Muscle of arm (tissue), 12 donors: ENCODE results near the gene GPR55. TPM values are rescaled to one million over a fixed set of nuclear protein-coding genes. Genes with fewer than 3 reads are reported as not detected.

Experiments used
- DNase-seq: peaks from one replicate; pipeline ENCODE4 v3.0.0-alpha.2; 2013
- polyA plus RNA-seq, 12 donors: library from polyadenylated mRNA; unstranded; fragments of 120-200 nt; gene quantifications; one replicate each; pipeline ENCODE4 v1.2.1, GENCODE V29; 2013; ENCODE audit not compliant: insufficient read length in 12 of 12

Gene GPR55
- polyA plus RNA-seq, 12 donors, result 0.05 to 0.26 (median 0.09) TPM; not detected in 8

DNA sequence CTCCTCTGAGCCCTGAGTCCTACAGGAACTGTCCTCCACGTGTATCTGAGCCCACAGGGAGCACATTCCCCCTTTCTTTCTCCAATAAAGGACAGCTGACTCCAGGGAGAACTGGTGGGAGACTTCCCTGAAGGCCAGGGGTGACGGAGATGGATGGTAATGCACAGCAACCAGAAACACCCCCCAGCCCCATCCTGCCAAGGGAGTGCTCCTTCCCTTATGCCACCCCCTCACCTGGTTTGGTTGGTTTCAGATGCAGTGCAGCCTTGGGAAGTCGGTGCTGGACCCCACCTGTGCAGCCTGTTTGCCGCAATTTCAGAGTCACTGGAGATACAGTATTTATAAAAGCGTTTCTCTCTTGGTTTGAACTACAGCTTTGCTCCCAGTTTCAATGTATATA, 24.0 kb downstream of the GPR55 start:
- no peak for DNase-seq

DNA sequence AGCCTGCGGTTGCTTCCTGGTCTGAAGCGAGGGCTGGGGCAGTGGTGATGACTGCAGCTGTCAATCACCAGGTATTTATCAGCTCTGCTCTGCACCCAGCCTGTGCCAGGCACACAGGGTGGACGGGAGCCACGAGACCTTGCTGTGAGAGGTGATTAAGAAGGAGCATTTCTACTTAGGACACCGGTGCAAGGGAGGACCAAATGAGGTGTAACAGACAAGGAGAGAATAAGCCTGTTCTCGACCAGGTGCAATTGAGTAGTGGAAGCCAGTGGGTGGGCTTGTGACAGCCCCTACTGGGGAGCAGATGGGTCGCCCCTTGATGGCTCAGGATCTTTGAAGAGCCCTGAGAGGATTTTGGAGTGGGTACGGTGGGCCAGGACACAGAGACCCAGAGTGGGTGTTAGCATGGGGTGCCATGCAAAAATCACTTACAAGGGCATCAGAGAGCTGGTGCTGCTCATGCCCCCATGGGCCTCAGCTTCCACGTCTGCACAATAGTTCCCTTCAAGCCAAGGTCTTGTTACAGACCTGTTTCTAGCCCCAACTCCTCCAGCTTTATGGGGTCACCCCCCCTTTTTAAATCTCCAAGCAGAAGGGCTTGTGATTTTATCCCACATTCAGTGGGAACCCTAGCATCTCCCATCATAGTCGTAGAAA, 24.6 kb downstream of the GPR55 start:
- DNase-seq, result no peak

DNA sequence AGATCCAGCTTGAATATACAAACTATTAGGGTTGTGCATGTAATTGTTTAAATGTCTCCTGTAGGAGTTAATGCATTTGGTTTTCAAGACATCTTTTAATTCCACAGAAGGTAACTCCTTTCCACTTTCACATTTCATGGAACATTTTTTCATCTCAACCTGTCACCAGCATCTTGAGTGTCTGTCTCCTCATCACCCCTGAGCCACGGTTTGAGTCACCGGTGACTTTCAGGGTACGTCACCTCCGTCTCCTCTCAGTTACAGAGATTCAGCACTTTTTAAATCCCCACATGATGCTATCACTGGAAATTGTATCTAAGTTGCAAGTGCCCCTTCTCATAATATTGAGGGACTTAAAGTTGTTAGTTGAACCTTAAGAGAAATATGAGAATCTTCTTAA, 25.3 kb downstream of the GPR55 start:
- no peak for DNase-seq

DNA sequence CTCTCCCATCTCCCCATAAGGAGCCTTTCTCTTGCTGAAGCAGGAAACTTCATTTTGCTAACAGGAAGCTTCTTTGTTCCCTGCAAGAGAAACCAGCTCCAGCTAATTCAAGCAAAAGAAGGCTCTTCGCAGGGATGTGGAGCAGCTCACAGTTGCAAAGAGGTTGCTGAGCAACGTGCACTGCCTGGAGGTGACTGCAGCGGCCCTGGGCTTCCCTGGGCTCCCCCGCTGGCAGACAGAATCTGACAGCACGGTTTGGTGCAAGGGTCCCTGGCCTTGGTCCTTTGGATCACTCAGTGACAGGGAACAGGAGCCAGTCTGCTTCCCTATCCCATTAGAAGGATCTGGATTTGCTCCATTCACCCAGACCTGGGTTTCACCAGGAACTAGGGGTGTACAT, 25.8 kb downstream of the GPR55 start:
- no peak for DNase-seq

DNA sequence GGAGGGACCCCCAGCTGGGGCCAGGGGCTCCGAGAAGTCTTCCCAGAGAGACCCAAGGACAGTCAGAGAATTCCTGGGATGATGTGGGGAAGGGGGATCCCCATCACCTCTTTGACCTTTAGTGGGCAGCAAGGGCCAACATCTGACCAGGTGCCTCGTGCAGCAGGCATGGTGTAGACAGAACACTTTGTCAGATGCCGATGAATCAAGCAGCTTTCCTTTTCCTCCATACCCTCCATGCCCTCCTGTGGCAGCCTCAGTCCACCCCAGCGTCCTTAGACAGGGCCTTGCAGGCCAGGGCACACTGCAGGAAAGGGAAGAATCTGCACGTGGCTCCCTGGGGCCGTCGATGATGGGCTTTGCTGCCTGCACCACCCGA, 26.3 kb downstream of the GPR55 start:
- DNase-seq, result no peak

DNA sequence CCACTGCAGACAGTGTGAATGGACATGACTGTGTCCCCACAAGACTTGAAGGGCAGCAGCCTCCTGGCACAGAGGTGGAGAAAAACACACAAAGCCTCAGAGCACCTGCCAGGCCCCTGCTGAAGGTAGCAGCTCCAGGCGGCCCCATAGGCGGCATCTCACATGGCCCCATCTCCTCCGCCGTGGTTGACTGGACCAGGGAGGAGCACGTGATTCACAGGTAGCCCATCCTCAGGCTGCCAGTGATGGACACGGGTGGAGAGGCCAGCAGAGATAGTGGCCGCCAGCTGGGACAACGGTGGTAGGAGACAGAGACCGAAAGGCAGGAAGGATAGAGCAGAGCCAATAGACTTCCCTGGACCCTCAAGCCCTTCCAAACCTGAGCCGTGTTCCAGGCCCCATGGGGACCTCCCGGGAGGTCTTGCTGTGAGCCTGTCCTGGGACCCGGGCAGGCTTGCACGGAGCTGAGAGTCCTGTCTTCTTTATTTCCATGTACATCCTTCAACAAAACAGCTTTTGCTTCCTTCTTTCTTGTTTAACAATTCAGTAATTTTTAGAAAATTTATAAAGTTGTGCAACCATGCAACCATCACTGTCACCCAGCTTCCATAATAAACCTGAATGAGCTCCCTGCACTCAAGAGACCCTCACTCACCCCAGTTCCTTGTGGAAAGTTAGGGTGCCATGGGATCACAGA, 26.9 kb downstream of the GPR55 start:
- no peak for DNase-seq

DNA sequence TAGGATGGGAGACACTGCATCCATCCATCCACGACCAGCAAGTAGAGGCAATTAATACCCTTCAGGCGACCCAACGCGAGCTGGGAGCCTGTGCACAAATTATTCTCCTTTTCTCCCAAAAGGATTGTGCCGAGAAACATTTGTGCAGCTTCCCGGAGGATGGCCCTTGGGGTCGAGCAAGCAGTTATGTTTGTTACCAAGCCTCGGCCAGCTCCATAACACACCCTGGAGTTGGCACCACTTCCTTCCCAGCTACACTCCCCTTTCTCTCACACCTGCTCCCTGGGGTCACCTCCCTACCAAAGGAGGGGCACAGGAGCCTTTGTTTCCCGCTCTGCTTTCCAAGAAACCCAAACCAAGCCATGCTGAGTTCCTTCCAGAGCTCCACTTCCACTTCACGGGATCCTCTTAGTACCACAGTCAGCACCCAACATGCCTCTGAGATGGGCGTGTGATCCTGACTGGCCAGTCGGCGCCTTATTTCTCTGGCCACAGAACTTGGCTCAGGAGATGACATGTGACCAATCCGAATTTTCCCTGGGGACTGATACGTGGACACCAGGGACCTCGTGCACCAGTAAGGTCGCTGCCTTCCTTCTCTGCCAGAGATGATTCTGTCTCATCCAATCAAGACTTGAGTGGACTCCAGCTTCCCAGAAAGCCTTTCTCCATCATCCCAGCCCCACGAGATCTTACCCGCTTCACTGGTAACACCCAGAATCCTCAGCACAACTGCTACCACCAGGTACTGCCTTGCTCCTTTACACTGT, 28.5 kb downstream of the GPR55 start:
- DNase-seq, result no peak

DNA sequence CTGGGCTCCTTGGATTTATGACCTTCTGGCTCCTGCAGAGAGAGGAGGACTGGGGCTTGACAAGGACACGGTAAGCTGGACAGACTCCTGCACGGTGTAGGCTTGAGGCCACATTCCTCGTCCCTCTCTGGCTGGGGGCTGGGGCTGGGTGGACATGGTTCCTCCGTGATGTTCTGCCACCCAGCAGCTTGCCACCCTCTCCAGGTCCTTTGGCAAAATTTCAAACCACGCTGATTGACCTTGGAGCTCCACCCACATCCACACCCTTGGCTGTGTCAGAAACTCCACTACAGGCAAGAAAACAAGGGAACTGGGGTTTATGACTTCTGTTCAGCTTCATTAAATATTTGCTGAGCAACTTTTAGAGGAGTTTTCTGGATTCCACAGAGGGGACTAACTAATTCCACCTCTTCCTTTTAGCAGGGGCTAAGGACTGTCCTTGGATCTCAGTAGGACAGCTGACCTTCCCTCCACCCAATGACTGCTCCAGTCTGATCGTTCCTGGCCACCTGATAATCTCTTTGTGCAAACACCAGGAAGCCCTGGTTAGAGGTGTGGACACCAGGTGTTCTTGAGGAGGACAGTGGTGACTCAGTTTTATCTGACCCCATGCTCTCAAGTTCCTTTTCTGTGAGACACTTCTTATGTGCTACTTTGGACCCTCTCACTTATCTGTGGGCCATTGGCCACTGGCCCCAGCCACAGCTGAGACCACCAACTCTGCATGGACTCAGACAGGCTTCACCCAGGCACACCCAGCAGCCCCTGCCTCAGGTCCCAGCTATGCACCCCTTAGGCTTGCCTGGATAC, 29.3 kb downstream of the GPR55 start:
- no peak for DNase-seq

DNA sequence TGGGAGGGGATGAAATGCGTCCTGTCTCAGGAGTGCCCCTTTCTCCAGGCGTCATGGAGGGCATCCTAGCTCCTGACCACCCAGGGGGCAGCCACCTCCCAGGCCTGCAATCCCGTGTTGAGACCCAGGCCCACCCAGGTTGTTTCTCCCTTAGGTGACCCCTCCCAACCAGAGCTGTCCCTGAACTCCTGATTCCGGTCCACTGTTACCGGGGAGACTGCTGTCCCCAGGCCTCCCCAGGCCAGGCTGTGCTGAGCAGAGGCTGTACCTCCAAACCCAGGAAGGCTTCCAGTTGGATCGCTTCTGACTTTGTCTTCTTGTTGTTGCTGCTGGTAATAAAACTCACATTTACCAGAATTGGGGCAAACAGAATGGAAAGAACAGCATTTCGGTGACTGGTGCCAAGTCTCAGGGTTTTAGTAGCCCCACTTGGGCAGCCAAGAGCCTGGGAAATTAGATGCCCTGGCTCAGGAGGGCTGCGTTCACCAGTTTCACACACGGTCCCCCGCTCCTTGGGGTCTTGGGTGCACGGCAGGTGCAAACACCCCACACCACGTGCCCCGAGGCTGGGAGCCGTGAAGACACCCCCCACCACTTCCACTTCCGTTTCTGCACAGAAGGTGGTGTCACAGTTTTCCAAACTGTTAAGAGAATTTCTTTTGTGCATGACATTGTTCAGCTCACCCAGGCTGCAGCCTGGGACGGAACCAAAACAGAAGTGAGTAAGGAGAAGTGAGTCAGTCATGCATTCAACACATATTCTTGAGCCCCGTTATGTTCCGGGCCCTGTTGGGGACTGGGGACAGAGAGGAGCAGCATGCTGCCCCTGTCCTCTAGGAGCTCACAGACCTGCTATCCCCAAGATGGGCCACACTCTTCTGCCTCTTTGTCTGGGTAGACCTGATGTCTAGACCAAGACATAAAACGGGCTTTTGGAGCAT, 30.9 kb downstream of the GPR55 start:
- no peak for DNase-seq

DNA sequence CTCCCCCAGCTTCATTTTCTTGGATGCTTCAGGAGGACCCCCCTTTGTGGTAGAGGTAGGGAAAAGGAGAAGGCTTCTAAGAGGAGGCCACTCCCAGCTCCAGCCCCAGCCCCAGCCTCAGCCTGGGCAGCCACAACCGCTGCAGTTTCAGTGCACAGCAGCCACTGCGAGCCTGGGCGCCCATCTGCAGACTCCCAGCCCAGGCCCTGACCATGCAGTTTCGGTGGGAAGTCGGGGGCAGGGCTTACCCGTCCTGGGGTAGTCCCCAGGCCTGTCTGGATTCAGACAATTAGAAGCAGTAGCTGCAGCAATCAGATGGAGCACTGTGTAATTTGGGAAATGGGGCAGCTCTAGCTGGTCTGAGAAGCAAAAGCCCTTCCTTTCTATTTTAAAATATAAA, 31.7 kb downstream of the GPR55 start:
- DNase-seq, result no peak

DNA sequence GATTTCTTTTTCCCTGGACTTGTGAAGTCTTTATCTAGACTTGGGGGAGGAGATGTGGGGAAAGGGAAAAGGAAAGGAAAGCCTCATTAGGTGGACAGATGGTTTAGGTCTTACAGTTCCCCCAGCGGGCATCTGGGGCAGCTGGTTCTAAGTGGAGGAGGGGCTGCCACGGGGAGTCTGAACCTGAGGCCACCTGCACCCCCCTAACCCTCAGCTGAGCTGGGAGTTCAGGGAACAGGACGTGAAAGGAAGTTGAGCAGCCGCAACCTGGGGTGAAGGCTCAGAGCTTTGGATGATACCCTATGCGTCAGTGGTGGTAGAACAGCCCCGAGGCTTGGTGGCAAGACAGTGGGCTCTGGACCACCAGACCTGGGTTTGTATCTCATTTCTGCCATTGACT, 33.5 kb downstream of the GPR55 start:
- no peak for DNase-seq

DNA sequence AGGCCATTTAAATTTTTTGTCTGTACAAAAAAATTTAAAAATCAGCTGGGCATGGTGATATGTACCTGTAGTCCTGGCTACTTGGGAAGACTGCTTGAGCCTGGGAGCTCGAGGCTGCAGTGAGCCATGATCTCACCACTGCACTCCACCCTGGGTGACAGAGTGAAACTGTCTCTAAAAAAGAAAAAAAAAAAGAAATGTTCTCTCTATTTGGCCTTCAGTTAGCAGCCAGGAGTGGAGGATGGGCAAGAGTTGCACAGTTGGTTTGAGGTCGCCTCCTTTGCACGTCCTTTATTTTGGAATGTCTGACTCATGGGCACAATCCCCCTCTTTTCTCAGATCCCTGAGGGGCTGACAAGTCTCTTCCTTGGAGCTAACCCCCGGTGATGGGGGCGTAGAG, 34.0 kb downstream of the GPR55 start:
- no peak for DNase-seq

DNA sequence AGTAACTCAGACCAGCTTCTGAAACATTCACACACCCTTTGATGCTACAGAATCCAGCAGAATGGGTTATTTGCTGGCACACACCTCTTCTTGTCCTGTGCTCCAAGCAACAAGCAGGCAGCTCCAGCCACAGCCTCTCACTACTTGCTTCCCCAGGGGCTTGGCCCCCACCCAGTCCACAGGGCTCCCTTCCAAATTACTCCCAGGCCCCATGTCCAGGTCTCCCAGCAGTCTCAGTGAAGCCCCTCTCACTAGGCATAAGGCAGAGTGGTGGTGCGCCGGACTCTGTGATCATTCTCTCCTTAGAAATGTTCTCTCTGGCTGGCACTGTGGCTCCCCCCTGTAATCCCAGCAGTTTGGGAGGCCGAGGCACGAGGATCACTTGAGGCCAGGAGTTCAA, 34.4 kb downstream of the GPR55 start:
- no peak for DNase-seq

DNA sequence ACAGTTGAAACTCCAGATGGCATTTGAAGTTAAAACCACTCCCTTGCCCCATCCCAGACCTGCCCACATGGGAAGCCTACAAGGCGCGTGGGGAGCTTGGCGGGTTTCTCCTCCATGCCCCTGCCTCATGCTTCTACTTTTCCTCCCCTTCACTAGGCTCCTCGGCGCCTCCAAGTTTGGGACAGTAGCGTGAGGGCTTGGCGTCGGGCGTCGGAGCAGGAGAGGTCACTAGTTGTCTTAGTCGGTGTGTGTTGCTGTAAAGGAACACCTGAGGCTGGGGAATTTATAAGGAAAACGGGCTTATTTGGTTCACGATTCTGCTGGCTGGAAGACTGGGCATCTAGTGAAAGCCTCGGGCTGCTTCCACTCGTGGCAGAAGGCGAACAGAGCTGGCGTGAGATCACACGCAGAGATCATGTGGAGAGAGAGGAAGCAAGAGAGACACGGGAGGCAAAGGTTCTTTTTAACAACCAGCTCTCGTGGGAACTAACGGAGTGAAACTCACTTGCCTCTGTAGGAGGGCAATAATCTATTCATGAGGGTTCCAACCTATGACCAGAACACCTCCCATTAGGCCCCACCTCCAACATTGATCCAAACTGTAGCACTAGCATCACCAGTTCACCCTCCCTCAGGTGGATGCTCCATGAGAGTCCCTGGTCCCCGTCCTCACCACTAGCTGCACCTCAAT, 35.0 kb downstream of the GPR55 start:
- no peak for DNase-seq

DNA sequence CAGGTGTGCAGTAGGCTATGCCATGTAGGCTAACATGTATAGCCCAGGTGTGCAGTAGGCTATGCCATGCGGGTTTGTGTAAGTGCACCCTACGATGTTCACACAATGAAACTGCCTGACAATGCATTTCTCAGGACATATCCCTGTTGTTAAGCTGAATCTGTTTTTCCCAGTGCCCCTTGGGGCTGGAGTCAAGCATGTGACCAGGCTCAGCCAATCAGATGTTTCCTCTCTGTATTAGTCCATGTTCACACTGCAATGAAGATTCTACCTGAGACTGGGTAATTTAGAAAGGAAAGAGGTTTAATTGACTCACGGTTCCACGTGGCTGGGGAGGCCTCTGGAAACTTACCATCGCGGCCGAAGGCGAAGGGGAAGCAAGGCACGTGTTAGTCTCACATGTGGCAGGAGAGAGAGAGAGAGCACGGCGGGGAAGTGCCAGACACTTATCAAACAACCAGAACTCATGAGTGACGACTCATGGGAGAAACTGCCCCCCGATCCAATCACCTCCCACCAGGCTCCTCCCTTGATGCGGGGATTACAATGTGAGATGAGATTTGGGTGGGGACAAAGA, 36.1 kb downstream of the GPR55 start:
- DNase-seq, result no peak

DNA sequence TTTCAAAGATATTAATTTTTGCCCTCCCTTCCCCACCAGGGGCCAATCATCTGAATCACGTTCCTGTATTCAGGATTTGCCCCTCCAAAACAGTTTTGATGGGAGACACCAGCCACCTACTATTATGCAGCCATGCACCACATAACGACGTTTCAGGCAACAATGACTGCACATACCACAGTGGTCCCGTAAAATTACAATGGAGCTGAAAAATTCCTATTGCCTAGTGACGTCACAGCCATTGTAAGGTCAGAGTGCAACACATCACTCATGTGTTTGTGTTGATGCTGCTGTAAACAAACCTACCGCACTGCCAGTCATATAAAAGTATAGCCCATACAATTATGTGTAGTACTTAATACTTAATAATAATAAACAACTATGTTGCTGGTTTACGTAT, 37.7 kb downstream of the GPR55 start:
- no peak for DNase-seq

DNA sequence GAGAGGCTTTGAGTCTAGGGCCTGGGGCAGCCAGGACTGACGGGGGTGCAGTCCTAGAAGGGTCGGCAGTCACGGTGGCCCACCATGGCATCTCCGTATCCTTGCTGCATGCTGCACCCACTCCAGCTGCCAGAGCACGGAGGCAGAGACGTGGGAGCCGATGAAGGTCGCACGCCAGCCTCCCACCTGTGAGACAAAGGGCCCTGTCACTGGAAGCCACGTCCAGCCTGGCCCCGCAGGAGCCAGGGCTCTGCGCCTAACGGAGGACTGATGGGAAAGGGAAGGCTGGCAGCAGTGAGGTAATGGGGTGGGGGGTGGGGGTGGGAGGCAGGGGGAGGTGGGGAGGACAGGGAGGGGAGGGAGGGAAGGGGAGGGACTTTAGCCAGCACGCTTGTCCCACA, 38.4 kb downstream of the GPR55 start:
- DNase-seq, result no peak

DNA sequence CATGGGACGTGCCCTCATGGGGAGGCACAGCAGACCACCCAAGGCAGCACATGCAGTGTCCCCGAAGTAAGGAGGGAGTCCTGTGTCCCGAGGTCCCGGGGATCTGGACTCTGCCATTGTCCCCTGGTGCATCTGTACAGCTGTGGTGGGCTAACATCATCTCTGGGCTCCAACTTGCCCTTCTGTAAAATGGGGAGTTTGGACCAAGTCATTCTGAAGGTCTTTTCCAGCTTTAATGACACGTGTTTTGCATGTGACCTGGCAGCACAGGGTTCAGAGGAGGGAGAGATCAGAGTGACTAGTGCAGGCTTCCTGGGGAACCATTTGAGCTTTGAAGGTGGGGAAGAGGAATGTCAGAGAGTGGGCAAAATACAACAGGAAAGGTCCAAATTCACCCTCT, 38.8 kb downstream of the GPR55 start:
- DNase-seq, result no peak

DNA sequence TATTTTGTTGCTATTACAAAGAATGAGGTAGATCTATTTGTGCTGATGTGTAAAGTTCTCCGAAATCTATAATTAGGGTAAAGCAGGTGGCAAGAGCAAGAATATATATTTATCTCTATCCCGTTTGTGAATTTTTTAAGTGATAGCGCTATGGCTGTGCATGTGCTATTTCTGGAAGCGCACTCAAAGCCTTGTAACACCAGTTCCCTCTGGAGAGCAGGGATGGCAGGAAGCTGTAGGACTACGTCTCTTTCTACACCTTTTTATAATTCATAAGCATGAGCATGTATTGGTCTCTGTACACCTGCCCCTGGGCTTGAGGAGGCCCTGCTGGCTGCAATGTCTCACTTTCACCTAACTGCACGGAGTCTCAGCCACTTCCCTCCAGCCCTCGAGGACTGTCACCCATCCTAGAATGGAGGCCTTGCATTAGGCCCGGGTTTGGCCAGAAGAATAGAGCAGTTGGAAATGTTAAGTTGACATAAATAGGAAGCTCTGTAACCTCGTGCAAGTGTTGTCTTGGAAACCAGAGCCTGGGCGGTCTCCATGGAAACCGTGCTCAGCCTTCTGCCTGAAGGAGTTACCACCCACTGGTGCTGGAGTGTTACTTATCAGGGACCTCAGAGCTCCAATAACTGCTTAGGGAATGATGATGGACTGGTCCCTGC, 39.4 kb downstream of the GPR55 start:
- peak; percentile 50 for DNase-seq

DNA sequence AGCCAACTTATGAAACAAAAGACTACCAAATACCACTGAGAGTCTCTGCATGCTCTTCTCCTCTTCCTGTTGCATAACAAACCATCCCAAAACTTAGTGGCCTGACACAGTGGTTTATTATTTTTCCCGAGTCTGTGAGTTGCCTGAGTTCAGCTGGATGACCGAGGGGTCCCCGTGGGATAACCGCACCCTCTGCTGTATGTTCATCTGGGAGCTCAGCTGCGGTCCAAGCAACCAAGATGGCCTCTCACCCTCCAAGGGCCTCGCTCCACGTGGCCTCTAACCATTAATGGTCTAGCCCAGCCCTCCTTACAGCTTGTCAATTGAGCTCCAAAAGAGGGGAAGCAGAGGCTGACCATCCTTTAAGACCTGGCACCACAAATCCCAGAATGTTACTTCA, 43.2 kb downstream of the GPR55 start:
- no peak for DNase-seq
